K562 (cell line): ENCODE data around the gene GABRB1. TPM values are rescaled to one million over a fixed set of nuclear protein-coding genes. Genes with fewer than 3 reads are reported as not detected.

Experiments used
- ATAC-seq: fragments of 200-7000 bp; cut with Tn5 transposase; 3 replicates; pipeline ENCODE4 v1.9.1; 2020; ENCODE audit warnings: moderate library complexity
- BruUV-seq: library from RNA; stranded (reverse); fragments of 400-500 nt; replicated peaks from 2 replicates; lab custom pipeline; 2021; lab: Mats Ljungman, UMichigan
- CTCF ChIA-PET: fragments of 300-600 bp; formaldehyde crosslinking; extraction: SDS; loops from one replicate; lab custom pipeline; 2021; ENCODE audit warnings: low intra/inter-chr PET ratio; lab: Yijun Ruan, JAX
- POLR2A ChIA-PET: fragments of 300-600, 350-650 bp; sonication (Branson Sonifier 250); formaldehyde crosslinking; extraction: SDS; loops from one replicate; lab custom pipeline; 2021; ENCODE audit warnings: antibody characterized with exemption, inconsistent platforms; lab: Yijun Ruan, JAX
- DNase-seq, 4 experiments: peaks; one replicate each; pipeline versions ENCODE4 v3.0.0 to v3.0.0-alpha.2; 2011 to 2018; ENCODE audit warnings: low spot score in 3 of 4, mixed read lengths in 3 of 4; ENCODE audit errors: extremely low read depth in 1 of 4
- FAIRE-seq: peaks from 2 replicates; lab custom pipeline; 2011; peaks lifted over from hg19 to GRCh38; lab: Jason Lieb, UNC
- H2AFZ ChIP-seq: 2 replicates; pipeline ENCODE4 v1.6.0; 2011; ENCODE audit warnings: low read depth, low read length, control low read depth, inconsistent platforms
- H3K27ac ChIP-seq: fragments of 200-600 bp; 3 replicates; pipeline ENCODE4 v1.8.0; 2011; ENCODE audit warnings: low read depth, mild to moderate bottlenecking, control low read depth, inconsistent platforms, low read length, moderate library complexity, mixed read lengths; ENCODE audit errors: extremely low read depth
- H3K27me3 ChIP-seq, 2 experiments: fragments of 300-600 bp in 1 of 2; 2 replicates in 1 of 2; 3 replicates in 1 of 2; pipeline versions ENCODE4 v1.6.0 to v1.8.0; 2011; ENCODE audit warnings: inconsistent platforms in 2 of 2, low read length in 2 of 2, mild to moderate bottlenecking in 1 of 2, mixed read lengths in 1 of 2, moderate library complexity in 1 of 2; ENCODE audit not compliant: control insufficient read depth in 2 of 2, insufficient read depth in 2 of 2
- H3K36me3 ChIP-seq: fragments of 300-600 bp; 3 replicates; pipeline ENCODE4 v1.8.0; 2011; ENCODE audit warnings: mild to moderate bottlenecking, low read length, inconsistent platforms; ENCODE audit not compliant: control insufficient read depth, insufficient read depth
- H3K4me1 ChIP-seq, 2 experiments: fragments of 200-600 bp in 1 of 2; replicated peaks in 1 of 2; 2 replicates in 1 of 2; 3 replicates in 1 of 2; pipeline versions ENCODE4 v1.5.1 to v1.8.0; 2011; ENCODE audit warnings: inconsistent platforms in 2 of 2, low read length in 2 of 2, mild to moderate bottlenecking in 1 of 2, mixed read lengths in 1 of 2, moderate library complexity in 1 of 2; ENCODE audit not compliant: control insufficient read depth in 2 of 2, insufficient read depth in 2 of 2
- H3K4me2 ChIP-seq: 2 replicates; pipeline ENCODE4 v1.6.1; 2011; ENCODE audit warnings: low read length, control low read depth, inconsistent platforms, mixed read lengths; ENCODE audit not compliant: insufficient read depth
- H3K4me3 ChIP-seq: fragments of 200-600 bp; sonication (generic), shearing (Covaris generic); 2 replicates; pipeline ENCODE4 v1.5.1; 2016; ENCODE audit warnings: control low read depth, inconsistent platforms
- H3K79me2 ChIP-seq: fragments of 200-600 bp; 3 replicates; pipeline ENCODE4 v1.8.0; 2011; ENCODE audit warnings: low read length, inconsistent platforms; ENCODE audit not compliant: control insufficient read depth, insufficient read depth
- H3K9ac ChIP-seq, 2 experiments: 2 replicates each; pipeline versions ENCODE4 v1.6.0 to v1.6.1; 2011; ENCODE audit warnings: low read depth in 2 of 2, low read length in 2 of 2, control low read depth in 1 of 2, inconsistent platforms in 1 of 2, mild to moderate bottlenecking in 1 of 2, mixed read lengths in 1 of 2; ENCODE audit not compliant: insufficient read depth in 1 of 2
- H3K9me1 ChIP-seq: one replicate; pipeline ENCODE4 v1.6.0; 2011; ENCODE audit warnings: inconsistent platforms, mild to moderate bottlenecking, low read length, moderate library complexity; ENCODE audit not compliant: control insufficient read depth, insufficient read depth
- H3K9me3 ChIP-seq: replicated peaks from 2 replicates; pipeline ENCODE4 v1.5.1; 2011; ENCODE audit warnings: low read depth, low read length, inconsistent platforms; ENCODE audit not compliant: control insufficient read depth, insufficient read depth
- H4K20me1 ChIP-seq: replicated peaks from 2 replicates; pipeline ENCODE4 v1.6.1; 2011; ENCODE audit warnings: low read length, inconsistent platforms, mixed read lengths; ENCODE audit not compliant: control insufficient read depth, insufficient read depth
- ARID4B ChIP-seq: sonication (generic); formaldehyde crosslinking; IDR thresholded peaks from 2 replicates; pipeline ENCODE4 v1.8.0; 2022; ENCODE audit warnings: mild to moderate bottlenecking, missing genetic modification reagents
- ETV5 ChIP-seq: sonication (generic); formaldehyde crosslinking; IDR thresholded peaks from 2 replicates; pipeline ENCODE4 v1.4.0; 2020; ENCODE audit warnings: low read depth, mild to moderate bottlenecking, missing genetic modification reagents
- FOXK1 ChIP-seq: sonication (generic); formaldehyde crosslinking; IDR thresholded peaks from 2 replicates; pipeline ENCODE4 v1.8.0; 2022; ENCODE audit warnings: missing genetic modification reagents, mild to moderate bottlenecking, borderline replicate concordance
- PHF21A ChIP-seq: fragments of 450-650 bp; IDR thresholded peaks from 2 replicates; pipeline ENCODE4 v1.6.1; 2017; ENCODE audit warnings: low read depth, borderline replicate concordance
- PTRF ChIP-seq: fragments of 450-650 bp; IDR thresholded peaks from 2 replicates; pipeline ENCODE4 v1.6.1; 2016; ENCODE audit warnings: mild to moderate bottlenecking, missing genetic modification characterization, missing compliant biosample characterization
- RBM22 ChIP-seq: fragments of 200-400 bp; formaldehyde crosslinking; IDR thresholded peaks from 2 replicates; pipeline ENCODE4 v1.6.1; 2018; ENCODE audit warnings: low read length, low read depth; ENCODE audit not compliant: poor library complexity, severe bottlenecking
- SLC30A9 ChIP-seq: fragments of 250-450 bp; sonication (Bioruptor Pico); IDR thresholded peaks from 2 replicates; pipeline ENCODE4 v1.8.0; 2022; ENCODE audit warnings: mild to moderate bottlenecking, moderate library complexity
- ZBTB34 ChIP-seq: fragments of 250-450 bp; sonication (Bioruptor Pico); IDR thresholded peaks from 2 replicates; pipeline ENCODE4 v1.8.0; 2021; ENCODE audit warnings: mild to moderate bottlenecking, moderate library complexity
- ZNF316 ChIP-seq: fragments of 450-650 bp; IDR thresholded peaks from 2 replicates; pipeline ENCODE4 v1.6.1; 2016
- WGBS: fragments of 100-300 bp; shearing (Covaris generic); methylation state at CpG from one replicate; pipeline ENCODE4 v1.1.6; 2016; ENCODE audit warnings: low coverage, mixed read lengths; ENCODE audit not compliant: insufficient coverage; ENCODE audit errors: missing lambda C conversion rate; 5-methylcytosine and 5-hydroxymethylcytosine counted together
- in situ Hi-C: fragments of 300-500 bp; cut with MboI; formaldehyde crosslinking; loops from 4 replicates; pipeline ENCODE4 v1.15.0; 2018; ENCODE audit warnings: inconsistent platforms, mixed read lengths
- intact Hi-C: fragments of 100-400 bp; cut with micrococcal nuclease; formaldehyde crosslinking; loops from 2 replicates; pipeline ENCODE4 v1.14.2; 2022
- polyA plus RNA-seq, 8 experiments: library from polyadenylated mRNA; depleted of rRNA in 4 of 8; stranded (reverse) in 5 of 8; unstranded in 3 of 8; fragments of >200 nt; fragmentation: Nextera tagmentation in 2 of 8; fragmentation: Illumina TruSeq in 1 of 8; extraction: Ambion mirVana in 2 of 8; extraction: Trizol in 1 of 8; gene quantifications; 2 replicates each; pipeline versions ENCODE4 v1.2.1 to v1.2.3, GENCODE V29; 2011 to 2014; ENCODE audit warnings: inconsistent platforms in 1 of 8, missing spikeins in 1 of 8
- total RNA-seq, 7 experiments: library from RNA; depleted of rRNA in 6 of 7; stranded (reverse); fragments of >200 nt in 6 of 7; fragmentation: Illumina TruSeq in 2 of 7; extraction: Trizol in 2 of 7; gene quantifications; 2 replicates each; pipeline versions ENCODE4 v1.2.1 to v1.2.3, GENCODE V29; 2011 to 2021; ENCODE audit warnings: low replicate concordance in 1 of 7

GABRB1 gene
- total and polyA plus RNA-seq, 9 of the 15 experiments (the other 6 are each of a cell fraction or from before 2014, with no cell fraction given), result not detected

- no TSS peak for BruUV-seq
- Histone ChIP-seq H3K4me1 (no peaks in the 10 kb centered on the region), H3K36me3 (no peaks in the 10 kb centered on the region), H3K9ac (no peak overlapping the region), H3K27ac (no peak overlapping the region), H3K79me2 (no peaks in the 10 kb centered on the region), H4K20me1 (no peaks in the 10 kb centered on the region), H3K4me3 (no peak overlapping the region), H2AFZ (no peak overlapping the region), H3K4me2 (no peak overlapping the region), H3K9me3 (no peaks in the 10 kb centered on the region; the same call in 1 of the 2 replicates), H3K9me1 (no peaks in the 10 kb centered on the region), H3K27me3 (no peaks in the 10 kb centered on the region)
- ChIA-PET CTCF (no interaction called here), POLR2A (interaction anchor here (0.6 kb wide), 1 partner anchor 1216 kb away, joined by 3 read pairs; no protein-coding TSS in a partner anchor)
- TF ChIP-seq ZNF316, result no peak
- TF ChIP-seq ARID4B, result no peak
- TF ChIP-seq ETV5, result no peak
- no peak for TF ChIP-seq SLC30A9 (CRISPR knock-in tag)
- no peak for TF ChIP-seq ZBTB34
- TF ChIP-seq FOXK1 (CRISPR knock-in tag), result no peak
- no peak for TF ChIP-seq RBM22
- TF ChIP-seq PHF21A, result no peak
- no peak for TF ChIP-seq PTRF (tag)
- intact Hi-C loops (no loop called here), in situ Hi-C loops (no loop called here)
- DNase-seq, result no peak
- ATAC-seq, result no peak
- WGBS, result 4% methylated on average over 5 of the region's 9 CpGs
- no peak for FAIRE-seq
Measured at GRCh38 chr4:47251348-47252135, 220.2 kb downstream of the GABRB1 start.
